Activated T-cell treated with anti-CD3 and anti-CD28 coated beads for 48 hours (primary cell): ENCODE data around the gene DPPA2.

Experiments
- DNase-seq: peaks from one replicate; pipeline ENCODE4 v3.0.0-alpha.2; 2020; ENCODE audit warnings: low read depth

Gene DPPA2

DNA sequence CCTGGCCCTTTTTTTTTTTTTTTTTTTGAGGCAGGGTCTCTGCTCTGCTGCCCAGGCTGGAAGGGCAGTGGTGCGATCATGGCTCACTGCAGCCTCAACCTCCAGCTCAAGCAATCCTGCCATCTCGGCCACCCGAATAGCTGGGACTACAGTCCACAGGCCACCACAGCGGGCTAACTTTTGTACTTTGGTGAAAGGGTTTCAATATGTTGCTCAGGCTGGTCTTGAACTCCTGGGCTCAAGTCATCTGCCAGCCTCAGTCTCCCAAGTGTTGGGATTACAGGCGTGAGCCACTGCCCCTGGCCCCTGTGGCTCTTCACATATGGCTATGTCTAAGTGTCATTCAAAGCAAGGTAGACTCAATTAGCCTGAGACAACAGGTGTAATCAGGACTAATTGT, 8.8 kb upstream of the DPPA2 start:
- no peak for DNase-seq

DNA sequence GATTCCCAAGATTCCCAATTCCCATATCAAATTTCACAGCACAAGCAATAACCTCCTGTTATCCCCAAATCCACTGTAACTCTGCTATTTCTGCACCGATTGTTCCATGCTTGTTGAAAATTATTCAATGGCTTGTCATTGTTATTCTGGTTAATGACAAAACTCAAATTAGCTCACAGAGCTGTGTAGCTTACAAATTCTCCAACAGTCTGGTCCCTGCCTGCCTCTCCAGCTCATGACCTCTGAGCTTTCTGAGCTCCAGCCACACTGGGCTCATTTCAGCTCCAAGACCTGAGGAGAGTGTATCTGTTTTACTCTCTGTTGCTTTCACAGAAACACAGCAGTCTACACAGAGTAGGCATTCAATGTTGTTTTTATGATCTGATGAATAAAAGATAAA, 3.3 kb downstream of the DPPA2 start:
- DNase-seq: no peak

DNA sequence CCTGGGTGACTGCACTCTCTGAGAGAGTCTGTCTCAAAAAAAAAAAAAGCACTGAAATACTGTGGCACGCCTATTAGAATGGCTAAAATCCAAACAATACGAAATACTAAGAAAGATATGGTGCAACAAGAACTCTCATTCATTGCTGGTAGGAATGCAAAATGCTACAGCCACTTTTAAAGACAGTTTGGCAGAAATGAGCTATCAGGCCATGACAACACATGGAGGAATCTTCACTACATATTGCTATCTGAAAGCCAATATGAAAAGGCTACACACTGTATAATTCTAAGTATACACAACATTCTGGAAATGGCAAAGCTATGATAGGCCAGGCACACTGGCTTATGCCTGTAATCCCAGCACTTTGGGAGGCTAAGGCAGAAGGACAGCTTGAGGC, 18.8 kb downstream of the DPPA2 start:
- no peak for DNase-seq

DNA sequence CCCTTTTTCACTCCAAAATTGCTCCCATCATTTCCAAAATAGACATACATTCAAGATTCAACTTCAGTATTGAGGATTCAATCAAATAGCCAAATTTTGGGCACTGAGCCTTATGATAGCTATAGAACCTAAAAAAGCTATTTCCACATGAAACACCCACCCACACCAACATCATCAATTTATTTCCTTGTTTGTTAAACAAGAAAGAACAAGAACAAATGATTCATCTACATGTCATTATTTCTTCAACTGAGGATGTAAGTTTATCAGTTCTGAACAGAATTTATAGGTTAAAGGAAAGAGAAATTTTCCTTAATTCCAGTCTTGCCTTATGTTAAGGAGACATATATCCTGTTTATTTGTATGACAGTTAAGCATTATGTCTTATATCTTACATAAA, 32.2 kb downstream of the DPPA2 start:
- DNase-seq: no peak

DNA sequence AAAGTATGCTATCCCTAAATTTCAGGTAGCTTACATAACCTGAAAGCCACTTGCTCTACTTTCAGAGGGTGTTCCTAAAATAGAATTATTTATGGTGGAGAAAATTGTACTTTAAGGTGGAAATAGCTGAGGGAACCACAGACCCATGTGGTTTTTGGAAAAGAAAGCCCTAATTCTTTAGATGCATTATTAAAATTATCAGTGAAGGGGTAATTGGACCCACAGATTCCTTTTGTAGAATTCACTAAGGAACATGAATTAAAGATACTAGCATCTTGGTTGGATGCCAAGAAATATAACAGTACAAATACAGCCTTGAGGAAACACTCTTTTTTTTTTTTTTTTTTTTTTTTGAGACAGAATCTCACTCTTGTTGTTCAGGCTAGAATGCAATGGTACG, 37.8 kb downstream of the DPPA2 start:
- no peak for DNase-seq

DNA sequence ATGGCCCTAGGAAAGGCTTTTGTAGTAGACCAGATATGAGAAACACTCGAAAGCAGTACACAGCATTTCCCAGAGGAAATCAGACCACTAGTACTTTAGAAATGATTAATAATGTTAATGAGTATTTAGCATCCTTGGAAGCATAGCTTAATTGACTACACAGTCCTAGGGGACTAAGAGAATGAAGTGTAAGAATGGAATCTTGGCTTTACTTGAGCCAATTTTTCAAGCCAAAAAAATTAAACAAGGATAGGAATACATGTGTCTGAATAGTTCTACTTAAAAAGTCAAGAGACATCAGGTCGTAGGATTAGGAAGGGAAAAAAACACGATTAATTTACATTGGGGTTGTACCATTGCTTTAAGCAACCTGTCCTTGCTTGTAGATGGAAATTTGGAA, 38.2 kb downstream of the DPPA2 start:
- no peak for DNase-seq

DNA sequence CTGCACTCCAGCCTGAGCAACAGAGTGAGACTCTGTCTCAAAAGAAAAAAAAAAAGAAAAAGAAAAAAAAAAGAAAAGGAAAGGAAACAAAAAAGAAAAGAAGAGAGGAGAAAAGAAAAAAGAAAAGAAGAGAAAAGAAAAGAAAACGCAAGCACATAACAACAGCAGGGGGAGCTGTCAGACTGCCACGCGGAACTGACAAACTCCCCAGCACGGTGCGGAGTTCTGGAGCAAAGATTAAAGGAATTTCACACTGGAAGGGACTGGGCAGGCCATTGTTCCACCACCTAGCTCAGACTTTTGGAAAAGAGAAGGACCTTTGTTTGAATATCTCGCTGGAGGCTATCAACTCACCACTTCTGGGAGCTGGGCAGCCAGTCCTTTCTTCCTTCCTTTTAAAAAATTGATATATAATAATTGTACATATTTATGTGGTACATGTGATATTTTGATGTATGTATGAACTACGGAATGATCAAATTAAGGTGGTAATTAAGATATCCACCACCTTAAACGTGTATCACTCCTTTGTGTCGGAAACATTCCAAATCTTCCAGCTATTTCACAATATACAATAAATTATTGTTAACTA, 40.5 kb downstream of the DPPA2 start:
- DNase-seq: peak; percentile 1

DNA sequence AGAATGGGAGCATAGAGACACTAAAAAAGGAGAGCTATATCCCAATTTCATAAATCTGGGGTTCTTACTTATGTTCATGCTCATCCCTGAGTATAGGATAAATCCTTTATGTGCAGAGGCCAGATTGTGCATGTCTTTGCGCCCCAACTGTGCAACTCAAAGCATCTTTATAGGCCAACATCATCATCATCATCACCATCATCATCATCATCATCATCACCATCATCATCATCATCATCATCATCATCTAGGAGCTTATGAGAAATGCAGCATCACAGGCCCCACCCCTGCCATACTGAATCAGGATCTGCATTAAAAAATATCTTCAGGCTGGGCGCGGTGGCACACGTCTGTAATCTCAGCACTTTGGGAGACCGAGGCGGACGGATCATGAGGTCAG, 45.5 kb downstream of the DPPA2 start:
- no peak for DNase-seq

DNA sequence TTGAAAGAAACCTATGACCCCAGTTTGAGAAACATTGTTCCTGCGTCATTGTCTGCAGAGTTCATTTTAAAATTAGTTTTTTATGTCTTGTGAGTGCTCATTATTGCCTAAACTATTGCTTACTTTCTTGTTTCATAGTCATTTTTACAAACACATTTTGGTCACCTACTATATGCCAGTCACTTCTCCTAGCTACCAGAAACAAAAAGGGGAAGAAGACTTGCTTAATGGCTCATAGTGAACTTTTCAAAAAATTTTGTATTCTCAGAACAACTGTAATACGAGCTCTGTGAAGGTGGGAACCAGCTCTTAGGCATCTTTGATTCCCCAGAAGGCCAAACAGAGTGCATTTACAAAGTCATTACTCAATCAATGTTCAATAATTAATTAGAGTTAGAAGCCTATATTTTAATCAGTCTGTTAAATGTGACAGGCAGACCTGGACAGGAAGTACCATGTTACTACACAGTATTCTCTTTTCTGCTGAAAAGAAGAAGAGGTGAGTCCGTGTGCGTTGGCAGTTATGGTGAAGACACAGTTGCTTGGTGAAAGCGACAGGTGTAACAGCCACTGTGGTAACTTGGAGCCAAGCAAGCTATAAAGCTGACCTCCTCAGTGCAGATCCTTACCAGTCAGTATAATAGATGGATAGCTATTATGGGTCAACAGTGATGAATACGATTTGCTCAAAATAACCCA, 46.6 kb downstream of the DPPA2 start:
- no peak for DNase-seq

DNA sequence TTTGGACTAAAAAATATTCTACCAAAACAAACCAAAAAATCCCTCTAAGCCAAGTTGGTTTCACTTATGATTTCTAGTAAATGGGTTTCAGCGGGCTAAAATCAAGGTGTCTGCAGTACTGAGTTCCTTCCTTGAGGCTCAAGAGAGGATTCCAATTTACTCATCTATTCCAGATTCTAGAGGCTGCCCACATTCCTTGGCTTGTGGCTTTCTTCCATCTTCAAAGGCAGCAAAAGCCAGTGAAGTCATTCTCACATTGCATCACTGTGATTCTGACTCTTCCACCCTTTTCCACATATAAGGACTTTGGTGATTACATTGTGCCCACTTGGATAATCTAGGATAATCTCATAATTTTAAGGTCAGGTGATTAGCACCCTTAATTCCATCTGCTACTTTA, 48.1 kb downstream of the DPPA2 start:
- DNase-seq: no peak

DNA sequence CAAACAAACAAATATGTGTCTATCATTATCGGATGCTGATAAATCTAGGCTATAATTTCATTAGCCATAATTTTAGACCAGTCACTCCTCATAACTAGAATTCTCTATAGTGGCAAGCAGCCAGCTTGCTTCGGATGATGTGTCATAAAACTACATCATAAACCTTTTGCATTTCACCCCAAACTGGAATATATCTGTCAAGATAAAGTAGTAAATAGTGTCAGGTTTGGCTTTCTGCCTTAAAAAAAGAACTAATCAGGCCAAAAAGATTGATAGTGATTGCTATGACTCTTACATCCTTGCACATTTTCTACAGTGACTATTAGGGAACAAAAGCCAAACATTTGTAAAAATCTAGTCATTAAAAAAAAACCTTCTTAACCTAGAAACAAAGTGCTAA, 51.0 kb downstream of the DPPA2 start:
- no peak for DNase-seq

DNA sequence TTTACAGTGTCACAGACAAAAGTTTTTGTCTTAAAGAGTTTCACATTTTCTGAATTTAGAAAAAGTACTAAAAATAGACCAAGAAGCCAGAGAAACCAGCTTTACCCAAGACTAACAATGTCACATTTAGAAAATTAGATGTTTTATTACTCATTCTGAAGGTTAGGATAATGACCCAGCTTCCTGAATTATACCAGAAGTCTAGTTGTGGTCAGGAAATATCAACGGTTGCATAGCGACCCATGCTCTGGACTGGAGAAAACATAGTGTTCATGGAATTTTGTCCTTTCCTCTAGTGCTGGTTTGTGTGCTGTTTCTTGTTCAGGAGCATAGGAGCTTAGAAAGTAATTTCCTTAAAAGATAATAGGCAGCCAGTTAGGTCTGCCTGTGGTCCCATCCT, 59.0 kb downstream of the DPPA2 start:
- no peak for DNase-seq

DNA sequence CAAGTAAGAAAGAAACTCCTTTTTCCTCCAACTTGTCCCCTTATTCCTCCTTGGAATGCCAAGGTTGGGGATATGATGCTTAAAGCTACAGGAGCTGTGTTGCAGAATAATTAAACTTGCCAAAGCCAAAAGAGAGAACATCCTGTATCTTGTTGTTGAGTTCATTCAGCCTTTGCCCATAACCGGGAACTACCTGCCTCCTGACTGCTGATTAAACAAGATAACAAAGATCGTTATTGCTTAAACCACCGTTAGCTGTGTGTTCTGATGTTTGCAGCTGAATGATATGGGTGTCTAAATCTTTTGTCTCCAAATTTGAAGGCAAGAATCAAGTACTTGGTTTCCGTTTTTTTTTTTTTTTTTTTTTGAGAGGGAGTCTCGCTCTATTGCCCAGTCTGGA, 61.5 kb downstream of the DPPA2 start:
- no peak for DNase-seq

DNA sequence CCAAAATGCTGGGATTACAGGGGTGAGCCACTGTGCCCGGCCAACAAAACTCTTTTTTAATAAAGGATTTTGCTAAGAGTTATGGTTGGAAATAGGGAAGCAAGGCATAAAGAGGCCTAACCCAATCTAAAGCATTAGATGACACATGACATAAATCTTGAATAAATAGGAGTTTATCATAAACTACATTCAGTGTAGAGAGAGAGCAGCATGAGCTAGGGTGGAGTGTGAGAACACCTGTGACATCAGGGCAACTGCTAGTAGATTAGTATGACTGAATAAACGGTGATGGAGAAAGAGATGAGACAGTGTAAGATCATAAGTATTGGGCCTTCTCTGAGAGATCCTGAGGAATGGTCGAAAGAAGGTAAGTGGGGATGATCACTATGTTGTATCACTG, 63.7 kb downstream of the DPPA2 start:
- no peak for DNase-seq
